Pancreas (tissue), 10 donors: Measurements from ENCODE around the gene BCAN. TPM values are rescaled to one million over a fixed set of nuclear protein-coding genes. Genes with fewer than 3 reads are reported as not detected.

ENCODE experiments used
- ATAC-seq, 4 donors: fragments of 200-7000 bp; cut with Tn5 transposase; one replicate each; pipeline versions ENCODE4 v1.8.0 to v1.9.1; 2020; ENCODE audit warnings: mild to moderate bottlenecking in 4 of 4, moderate library complexity in 4 of 4
- DNase-seq, 6 donors: peaks; one replicate each; pipeline ENCODE4 v3.0.0-alpha.2; 2020
- FAIRE-seq: peaks from 2 replicates; lab custom pipeline; 2012; peaks lifted over from hg19 to GRCh38; lab: Jason Lieb, UNC
- H3K27ac ChIP-seq, 4 donors: fragments of 200-600 bp; sonication (generic); 1 replicate in 3 of 4; 2 replicates in 1 of 4; pipeline versions ENCODE4 v1.5.0 to v1.8.0; 2020
- H3K27me3 ChIP-seq, 4 donors: fragments of 200-600 bp; one replicate each; pipeline ENCODE4 v1.8.0; 2021
- H3K36me3 ChIP-seq, 3 donors: fragments of 200-600 bp; sonication (generic) in 1 of 3; one replicate each; pipeline versions ENCODE4 v1.5.0 to v1.8.0; 2020 to 2021
- H3K4me1 ChIP-seq, 3 donors: fragments of 200-600 bp; one replicate each; pipeline ENCODE4 v1.8.0; 2021
- H3K4me3 ChIP-seq, 4 donors: fragments of 200-600 bp; sonication (generic) in 2 of 4; one replicate each; pipeline versions ENCODE4 v1.5.0 to v1.8.0; 2020 to 2021
- H3K9me3 ChIP-seq, 4 donors: fragments of 200-600 bp; one replicate each; pipeline ENCODE4 v1.8.0; 2021
- WGBS, 2 donors: extraction: QIAGEN DNeasy Blood & Tissue Kit; methylation state at CpG; one replicate each; pipeline ENCODE4 v1.1.7; 2013; 5-methylcytosine and 5-hydroxymethylcytosine counted together
- intact Hi-C, 3 donors: fragments of 100-400 bp; cut with DNase I; formaldehyde crosslinking; loops; one replicate each; pipeline versions ENCODE4 v1.11.1 to v1.14.2; 2022
- polyA plus RNA-seq, 2 donors: library from polyadenylated mRNA; stranded (reverse); fragments of 200-250 nt; gene quantifications; one replicate each; pipeline ENCODE4 v1.2.3, GENCODE V29; 2013
- total RNA-seq, 6 donors: library from RNA; stranded (reverse); fragmentation: NEBNext Ultra II Directional in 4 of 6; extraction: Animal tissue kit (Norgen Biotek cat#: 25700) in 4 of 6; gene quantifications; one replicate each; pipeline versions ENCODE4 v1.2.1 to v1.2.4, GENCODE V29; 2021 to 2023
- TF ChIP-seq, protein P1 (sequence below), 4 donors: fragments of 200-600 bp; sonication (generic) in 3 of 4; IDR thresholded peaks; one replicate each; pipeline versions ENCODE4 v1.5.0 to v1.8.0; 2021; ENCODE audit warnings: antibody characterized with exemption in 4 of 4
- donor health status: healthy with polysubstance abuse.
- donor health status: DM: no; HTN: no; CAD: no; lungs with moderate emphysema.
- donor health status: DM: no; HTN: no; CAD: no.
- donor health status: control.
- donor health status: control.
- donor health status: Bipolar disorder and iron deficiency.
- donor health status: DM: yes; HTN: yes; CAD: no.
- donor health status: DM: no; HTN: no; CAD: no.
- donor health status: DM: no; HTN: no; CAD: no.
- donor health status: DM: yes; HTN: yes; CAD: no.

The BCAN gene
- total and polyA plus RNA-seq, 8 donors: 0.12 TPM; not detected in 7

DNA sequence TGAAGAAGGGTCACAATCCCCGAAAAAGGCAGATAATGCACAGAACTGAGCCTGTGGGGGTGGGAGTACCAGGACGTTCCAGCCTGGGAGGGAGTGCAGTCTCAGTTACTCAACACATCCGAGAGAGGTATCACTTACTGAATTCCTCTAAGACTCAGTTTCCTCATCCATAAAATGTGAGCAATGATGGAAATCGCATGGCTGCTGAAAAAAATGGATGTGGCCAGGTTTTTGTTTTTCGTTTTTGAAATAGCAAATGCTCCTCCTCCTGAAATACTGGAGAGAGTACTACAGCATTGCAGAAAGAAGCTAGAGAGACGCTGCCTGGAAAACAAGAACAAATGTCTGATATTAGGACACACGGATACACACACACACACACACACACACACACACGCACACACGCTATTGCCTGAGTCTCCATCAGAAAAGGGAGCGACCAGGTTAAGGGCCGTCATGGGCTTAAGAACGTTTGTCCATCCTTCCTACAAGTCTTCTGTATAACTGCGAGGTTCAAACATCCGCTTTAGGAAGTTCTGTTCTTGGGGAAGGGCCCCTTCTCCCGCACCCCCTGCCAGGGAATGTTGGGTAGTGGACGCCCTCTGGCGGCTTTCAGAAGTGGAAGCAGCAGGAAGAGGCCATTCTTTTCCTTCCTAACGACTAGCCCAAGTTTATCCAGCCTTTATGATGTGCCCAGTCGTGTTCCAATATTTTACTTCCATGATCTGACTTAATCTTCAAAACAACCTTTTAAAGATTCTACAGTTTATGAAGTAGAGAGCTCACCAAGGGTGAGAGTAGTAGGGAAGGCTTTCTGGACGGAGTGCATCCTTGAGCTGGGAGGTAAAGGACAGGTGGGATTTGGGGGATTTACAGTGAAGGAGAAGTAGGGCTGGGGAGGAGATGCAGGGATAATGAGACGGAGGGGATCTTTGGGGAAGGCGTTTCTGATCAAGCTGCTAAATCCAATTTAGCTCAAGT lies 36.0 kb downstream of the BCAN start:
- Histone ChIP-seq H3K4me3 (peak overlapping the region in 1 of 4 donors; percentile 34), H3K9me3 (no peaks in the 10 kb centered on the region), H3K36me3 (no peaks in the 10 kb centered on the region), H3K27ac (no peak overlapping the region), H3K4me1 (no peaks in the 10 kb centered on the region), H3K27me3 (peaks cover 0 to 23% (median 3%) of the 10 kb centered on the region in 4 donors)
- ATAC-seq: peak; percentile 74 to 85 (median 80)
- TF ChIP-seq, protein P1, sequence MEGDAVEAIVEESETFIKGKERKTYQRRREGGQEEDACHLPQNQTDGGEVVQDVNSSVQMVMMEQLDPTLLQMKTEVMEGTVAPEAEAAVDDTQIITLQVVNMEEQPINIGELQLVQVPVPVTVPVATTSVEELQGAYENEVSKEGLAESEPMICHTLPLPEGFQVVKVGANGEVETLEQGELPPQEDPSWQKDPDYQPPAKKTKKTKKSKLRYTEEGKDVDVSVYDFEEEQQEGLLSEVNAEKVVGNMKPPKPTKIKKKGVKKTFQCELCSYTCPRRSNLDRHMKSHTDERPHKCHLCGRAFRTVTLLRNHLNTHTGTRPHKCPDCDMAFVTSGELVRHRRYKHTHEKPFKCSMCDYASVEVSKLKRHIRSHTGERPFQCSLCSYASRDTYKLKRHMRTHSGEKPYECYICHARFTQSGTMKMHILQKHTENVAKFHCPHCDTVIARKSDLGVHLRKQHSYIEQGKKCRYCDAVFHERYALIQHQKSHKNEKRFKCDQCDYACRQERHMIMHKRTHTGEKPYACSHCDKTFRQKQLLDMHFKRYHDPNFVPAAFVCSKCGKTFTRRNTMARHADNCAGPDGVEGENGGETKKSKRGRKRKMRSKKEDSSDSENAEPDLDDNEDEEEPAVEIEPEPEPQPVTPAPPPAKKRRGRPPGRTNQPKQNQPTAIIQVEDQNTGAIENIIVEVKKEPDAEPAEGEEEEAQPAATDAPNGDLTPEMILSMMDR (IDR thresholded peaks at IDR 0.05): peak; percentile 23 to 56 (median 36)
- peak in 1 of 6 donors; percentile 41 for DNase-seq
- WGBS, 2 donors: 3 to 5% methylated on average over 22 of the region's 22 CpGs
- intact Hi-C loops: no loop called here
- no peak for FAIRE-seq

DNA sequence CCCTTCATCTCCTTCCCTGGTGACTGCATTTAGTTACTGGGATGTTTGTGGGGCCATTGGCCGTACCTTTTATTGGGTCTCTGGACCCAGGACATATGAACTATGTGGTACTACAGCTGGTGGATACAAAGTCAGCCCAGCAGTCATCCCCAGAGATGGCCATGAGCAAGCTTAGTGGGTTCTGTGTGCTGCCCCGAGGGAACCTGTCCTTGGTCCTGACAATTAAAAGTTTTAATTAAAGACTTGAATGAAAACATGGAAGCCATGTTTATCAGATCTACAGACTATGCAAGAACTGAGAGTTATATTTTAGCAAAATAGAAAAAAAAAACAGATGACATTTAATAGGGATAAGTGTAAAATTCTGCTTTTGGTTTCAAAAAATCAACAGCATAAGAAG lies 38.1 kb downstream of the BCAN start:
- H3K4me3 ChIP-seq: no peak overlapping the region
- H3K27me3 ChIP-seq: peaks cover 0 to 23% (median 3%) of the 10 kb centered on the region in 4 donors
- WGBS, 2 donors: 27 to 41% methylated on average over 2 of the region's 2 CpGs
- TF ChIP-seq, protein P1 (IDR thresholded peaks at IDR 0.05): no peak
- no peaks in the 10 kb centered on the region for H3K36me3 ChIP-seq
- FAIRE-seq (no peak), DNase-seq (no peak), ATAC-seq (no peak)
- intact Hi-C loops: no loop called here
- no peak overlapping the region for H3K27ac ChIP-seq
- H3K9me3 ChIP-seq: no peaks in the 10 kb centered on the region
- H3K4me1 ChIP-seq: no peaks in the 10 kb centered on the region

DNA sequence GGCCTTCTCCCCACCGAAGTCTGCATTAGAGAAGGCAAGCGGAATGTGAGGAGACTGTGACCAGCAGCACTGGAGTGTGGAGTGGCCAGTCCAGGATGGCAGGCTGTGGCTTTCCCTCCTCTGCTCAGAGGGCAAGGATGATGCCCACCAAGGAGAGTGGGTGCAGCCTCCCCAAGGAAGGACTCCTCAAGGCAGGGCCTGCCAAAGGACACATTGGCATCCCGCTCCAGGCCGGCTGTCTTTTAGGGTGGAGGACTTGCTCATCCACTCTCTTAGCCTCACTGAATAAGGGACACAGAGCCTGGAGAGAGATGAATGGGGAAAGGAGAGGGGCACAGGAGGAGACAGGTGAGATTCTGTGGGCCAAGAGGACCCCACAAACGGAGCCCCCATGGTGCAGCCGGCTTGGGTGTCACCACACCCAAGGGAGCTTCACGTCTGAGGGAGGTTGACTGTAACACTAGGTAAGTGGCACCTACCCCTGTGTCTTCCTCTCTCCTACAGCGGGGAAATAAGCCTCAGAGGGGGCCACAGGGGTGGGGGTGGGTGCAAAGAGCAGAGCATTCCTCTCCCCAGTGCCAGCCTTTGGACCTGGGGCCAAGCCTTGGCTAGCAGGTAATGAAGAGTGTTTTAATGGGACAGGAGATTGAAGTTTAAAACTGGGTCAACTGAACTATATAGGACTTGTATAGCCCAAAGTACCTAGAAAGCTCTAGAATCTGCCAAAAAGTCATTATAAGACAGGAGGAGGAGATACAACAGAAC lies 39.5 kb downstream of the BCAN start:
- ATAC-seq (no peak), FAIRE-seq (no peak), DNase-seq (peak in 1 of 6 donors; percentile 15)
- intact Hi-C loops: no loop called here
- Histone ChIP-seq H3K36me3 (no peaks in the 10 kb centered on the region), H3K4me3 (no peak overlapping the region), H3K27ac (no peak overlapping the region), H3K4me1 (no peaks in the 10 kb centered on the region), H3K27me3 (peaks cover 0 to 23% (median 3%) of the 10 kb centered on the region in 4 donors), H3K9me3 (no peaks in the 10 kb centered on the region)
- 61 to 63% methylated on average over 8 of the region's 8 CpGs for WGBS, 2 donors
- TF ChIP-seq, protein P1 (IDR thresholded peaks at IDR 0.05): no peak

DNA sequence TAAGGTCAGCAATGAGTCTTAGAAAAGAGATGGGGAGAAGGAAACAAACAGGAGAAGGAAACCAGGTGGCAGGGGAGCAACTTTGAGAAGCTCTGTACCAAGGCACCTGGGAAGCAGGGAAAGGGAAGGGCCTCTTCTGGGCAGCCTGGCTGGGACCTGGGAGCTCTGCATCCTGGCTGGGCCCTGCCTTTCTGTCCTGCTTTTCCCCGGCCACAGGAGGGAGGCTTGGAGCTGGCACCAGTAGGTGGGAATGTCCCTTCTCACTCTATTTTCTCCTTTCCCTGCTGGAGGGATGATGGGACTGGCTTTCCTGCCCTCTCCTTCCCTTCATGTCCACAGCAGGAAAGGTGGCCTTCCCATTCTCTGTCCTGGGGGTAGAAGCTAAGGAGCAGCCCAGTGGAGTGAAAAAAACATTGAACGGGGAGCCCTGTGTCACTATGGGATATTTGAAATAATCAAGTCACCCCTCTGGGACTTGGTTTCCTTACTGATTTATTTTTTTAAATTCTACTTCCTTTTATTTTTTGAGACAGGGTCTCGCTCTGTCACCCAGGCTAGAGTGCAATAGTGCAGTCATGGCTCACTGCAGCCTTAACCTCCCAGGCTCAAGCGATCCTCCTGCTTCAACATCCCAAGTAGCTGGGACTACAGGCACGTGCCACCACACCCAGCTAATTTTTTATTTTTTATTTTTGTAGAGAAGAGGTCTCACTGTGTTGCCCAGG lies 40.4 kb downstream of the BCAN start:
- intact Hi-C loops: no loop called here
- H3K27ac ChIP-seq: no peak overlapping the region
- ATAC-seq: no peak
- peaks cover 0 to 16% (median 3%) of the 10 kb centered on the region in 4 donors for H3K27me3 ChIP-seq
- no peak overlapping the region for H3K4me3 ChIP-seq
- no peaks in the 10 kb centered on the region for H3K36me3 ChIP-seq
- no peak for FAIRE-seq
- TF ChIP-seq, protein P1 (IDR thresholded peaks at IDR 0.05): no peak
- peak in 1 of 6 donors; percentile 23 for DNase-seq
- no peaks in the 10 kb centered on the region for H3K9me3 ChIP-seq
- WGBS, 2 donors: 56 to 60% methylated on average over 5 of the region's 5 CpGs
- no peaks in the 10 kb centered on the region for H3K4me1 ChIP-seq
